ENCODE data around the gene VASN.

Gene VASN

GRCh38 chr16:4372578-4373355 lies 1.1 kb downstream of the VASN start:
- DNase-seq: peak in 6 of 14 donors; percentile 19 to 49 (median 30)

GRCh38 chr16:4373356-4373908 lies 1.8 kb downstream of the VASN start:
- DNase-seq: peak in 1 of 14 donors; percentile 51

DNA sequence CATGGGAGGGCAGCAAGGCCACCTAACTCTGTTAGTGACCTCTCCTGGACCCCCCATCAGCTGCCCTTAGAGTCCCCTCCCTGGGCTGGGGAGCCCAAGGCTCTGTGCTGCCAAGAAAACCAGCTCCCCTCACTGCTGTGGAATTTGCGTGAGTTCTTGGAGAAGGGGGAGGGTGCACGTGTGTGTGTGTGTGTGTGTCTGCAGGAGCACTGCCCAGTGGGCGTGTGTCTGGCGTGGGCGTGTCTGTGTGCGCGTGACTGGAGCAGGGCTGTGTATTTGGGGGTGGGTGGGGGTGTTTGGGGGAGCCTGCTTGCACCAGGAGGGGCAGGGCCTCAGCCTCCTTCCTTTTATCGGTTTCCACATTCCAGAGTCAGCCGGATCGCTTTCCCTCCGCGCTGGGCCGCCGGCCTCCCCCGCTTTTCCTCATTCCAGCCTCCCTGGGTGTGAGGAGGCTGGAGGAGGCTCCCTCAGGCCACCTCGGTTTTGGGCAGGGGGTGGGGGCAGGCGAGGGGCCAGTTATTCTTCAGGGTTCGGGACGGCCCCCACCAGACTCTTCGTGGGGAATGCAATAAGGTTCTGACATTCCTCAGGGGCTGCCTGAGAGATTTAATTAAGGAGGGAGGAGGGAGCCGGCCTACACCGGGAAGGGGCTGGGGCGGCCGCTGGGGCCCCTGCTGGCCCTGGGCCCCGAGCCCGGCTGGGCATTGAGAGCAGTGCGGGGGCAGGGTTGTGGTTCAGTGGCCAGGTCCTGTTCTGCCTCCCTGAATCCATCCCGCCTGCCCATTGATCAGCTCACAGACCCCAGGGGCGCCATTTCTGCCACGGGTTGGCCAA lies 2.5 kb downstream of the VASN start:
- peak in 10 of 14 donors; percentile 16 to 73 (median 54) for DNase-seq

- DNase-seq: no peak
These were observed 4.1 kb downstream of the VASN start for GRCh38 chr16:4375717-4376116.

DNA sequence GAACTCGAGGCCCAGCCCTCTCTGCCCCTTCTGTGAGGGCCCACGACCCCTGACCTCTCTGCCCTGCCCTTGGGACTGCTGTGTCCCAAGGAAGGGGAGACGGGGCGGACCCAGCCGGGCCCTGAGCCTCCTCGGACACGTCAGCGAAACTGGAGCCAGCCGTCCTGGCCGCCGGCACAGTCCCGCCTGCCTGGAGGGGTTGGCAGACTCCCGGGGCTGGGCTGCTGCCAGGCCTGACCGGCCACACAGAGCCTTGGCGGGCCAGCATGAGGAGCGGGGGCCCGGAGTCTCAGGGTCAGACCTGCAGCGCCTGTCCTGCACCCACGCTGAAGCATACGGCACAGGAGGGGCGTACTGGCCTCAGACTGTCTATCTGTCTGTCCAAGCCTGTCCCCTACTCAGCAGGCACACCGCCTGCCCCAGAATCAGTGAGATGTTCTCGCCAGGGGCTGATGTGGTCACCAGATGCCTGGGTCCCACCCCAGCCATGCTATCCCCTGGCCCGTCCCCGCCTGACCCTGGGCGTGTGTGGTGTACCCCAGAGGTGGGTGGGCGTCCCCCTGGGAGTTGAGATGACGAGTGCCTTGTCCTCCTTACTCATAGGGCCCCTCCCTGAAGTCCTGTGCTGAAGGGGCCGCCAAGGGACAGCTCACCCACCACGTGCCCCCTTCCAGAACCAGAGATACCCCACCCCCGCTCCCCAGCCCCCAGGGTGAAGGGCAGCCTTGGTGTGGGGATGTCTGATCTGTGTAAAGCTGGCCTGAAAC lies 4.7 kb downstream of the VASN start:
- peak in 13 of 14 donors; percentile 29 to 89 (median 73) for DNase-seq

- DNase-seq: no peak
These were observed 5.4 kb downstream of the VASN start for GRCh38 chr16:4376893-4377572.

DNA sequence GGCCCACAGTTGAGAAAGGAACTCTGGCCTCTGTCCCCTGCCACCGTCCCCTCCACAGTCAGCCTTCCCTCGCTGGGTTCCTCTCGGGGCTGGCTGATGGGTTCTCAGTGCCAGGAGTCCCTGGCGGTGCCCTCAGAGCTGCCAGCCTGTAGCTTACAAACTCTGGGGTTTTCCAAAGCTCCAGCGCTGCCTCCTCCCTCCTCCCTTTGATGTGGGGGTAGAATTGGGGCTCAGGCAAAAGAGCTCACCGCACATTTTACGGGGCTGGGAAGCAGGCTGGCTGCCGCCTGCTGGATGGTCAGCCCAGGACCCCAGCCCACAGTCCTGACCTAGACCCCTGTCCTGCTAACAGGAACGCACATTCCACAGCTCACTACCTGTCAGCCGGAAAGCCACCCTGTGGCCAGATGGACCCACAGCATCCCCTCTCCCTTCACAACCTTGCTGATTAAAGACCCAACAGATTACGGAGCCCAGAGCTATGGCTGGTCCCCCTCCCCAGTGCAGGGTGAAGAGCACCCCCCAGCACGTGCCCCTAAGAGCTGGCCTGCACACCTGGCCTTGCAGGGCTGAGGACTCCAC lies 6.0 kb downstream of the VASN start:
- peak in 2 of 14 donors; percentile 12 to 17 for DNase-seq

- no peak for DNase-seq
These were observed 6.6 kb downstream of the VASN start for GRCh38 chr16:4378161-4378666.

GRCh38 chr16:4378999-4379690 lies 7.5 kb downstream of the VASN start:
- no peak for DNase-seq

DNA sequence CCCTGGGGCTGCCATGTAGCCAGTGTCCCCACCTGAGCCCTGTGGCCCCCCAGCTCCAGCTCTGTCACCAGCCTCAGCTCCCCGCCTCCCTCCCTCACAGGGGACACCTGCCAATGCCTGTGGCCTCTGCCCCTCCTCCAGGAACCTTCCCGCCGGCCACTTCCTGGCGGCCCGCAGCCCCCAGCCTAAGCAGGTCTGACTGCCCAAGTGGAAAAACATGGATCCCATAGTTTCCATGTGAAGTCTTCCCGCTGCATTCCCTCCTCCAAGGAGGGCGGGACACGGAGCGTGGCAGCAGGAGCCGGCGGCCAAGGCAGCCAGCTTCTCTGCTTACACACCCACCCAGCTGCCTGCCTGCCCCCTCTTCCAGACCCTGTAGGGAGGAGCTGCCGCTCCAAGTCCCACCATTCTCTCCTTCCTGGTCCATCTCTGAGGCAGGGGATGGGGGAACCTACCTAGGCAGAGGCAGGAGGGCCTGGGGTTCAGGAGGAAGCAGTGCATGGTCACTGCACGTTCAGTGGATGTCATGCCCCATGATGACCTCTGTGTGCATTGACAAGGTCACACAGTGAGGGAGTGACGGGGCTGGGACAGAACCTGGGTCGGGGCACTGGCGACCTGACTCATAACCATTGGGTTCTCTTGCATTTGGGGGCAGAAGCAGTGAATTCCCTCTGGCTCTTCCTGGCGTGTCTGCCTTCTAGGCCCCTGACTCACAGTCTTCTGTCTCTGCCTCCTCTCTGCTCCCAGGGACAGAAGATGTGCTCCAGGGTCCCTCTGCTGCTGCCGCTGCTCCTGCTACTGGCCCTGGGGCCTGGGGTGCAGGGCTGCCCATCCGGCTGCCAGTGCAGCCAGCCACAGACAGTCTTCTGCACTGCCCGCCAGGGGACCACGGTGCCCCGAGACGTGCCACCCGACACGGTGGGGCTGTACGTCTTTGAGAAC lies 8.7 kb downstream of the VASN start:
- DNase-seq: no peak

DNA sequence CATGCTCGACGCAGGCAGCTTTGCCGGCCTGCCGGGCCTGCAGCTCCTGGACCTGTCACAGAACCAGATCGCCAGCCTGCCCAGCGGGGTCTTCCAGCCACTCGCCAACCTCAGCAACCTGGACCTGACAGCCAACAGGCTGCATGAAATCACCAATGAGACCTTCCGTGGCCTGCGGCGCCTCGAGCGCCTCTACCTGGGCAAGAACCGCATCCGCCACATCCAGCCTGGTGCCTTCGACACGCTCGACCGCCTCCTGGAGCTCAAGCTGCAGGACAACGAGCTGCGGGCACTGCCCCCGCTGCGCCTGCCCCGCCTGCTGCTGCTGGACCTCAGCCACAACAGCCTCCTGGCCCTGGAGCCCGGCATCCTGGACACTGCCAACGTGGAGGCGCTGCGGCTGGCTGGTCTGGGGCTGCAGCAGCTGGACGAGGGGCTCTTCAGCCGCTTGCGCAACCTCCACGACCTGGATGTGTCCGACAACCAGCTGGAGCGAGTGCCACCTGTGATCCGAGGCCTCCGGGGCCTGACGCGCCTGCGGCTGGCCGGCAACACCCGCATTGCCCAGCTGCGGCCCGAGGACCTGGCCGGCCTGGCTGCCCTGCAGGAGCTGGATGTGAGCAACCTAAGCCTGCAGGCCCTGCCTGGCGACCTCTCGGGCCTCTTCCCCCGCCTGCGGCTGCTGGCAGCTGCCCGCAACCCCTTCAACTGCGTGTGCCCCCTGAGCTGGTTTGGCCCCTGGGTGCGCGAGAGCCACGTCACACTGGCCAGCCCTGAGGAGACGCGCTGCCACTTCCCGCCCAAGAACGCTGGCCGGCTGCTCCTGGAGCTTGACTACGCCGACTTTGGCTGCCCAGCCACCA lies 9.7 kb downstream of the VASN start:
- DNase-seq: peak in 9 of 14 donors; percentile 15 to 77 (median 39)

DNA sequence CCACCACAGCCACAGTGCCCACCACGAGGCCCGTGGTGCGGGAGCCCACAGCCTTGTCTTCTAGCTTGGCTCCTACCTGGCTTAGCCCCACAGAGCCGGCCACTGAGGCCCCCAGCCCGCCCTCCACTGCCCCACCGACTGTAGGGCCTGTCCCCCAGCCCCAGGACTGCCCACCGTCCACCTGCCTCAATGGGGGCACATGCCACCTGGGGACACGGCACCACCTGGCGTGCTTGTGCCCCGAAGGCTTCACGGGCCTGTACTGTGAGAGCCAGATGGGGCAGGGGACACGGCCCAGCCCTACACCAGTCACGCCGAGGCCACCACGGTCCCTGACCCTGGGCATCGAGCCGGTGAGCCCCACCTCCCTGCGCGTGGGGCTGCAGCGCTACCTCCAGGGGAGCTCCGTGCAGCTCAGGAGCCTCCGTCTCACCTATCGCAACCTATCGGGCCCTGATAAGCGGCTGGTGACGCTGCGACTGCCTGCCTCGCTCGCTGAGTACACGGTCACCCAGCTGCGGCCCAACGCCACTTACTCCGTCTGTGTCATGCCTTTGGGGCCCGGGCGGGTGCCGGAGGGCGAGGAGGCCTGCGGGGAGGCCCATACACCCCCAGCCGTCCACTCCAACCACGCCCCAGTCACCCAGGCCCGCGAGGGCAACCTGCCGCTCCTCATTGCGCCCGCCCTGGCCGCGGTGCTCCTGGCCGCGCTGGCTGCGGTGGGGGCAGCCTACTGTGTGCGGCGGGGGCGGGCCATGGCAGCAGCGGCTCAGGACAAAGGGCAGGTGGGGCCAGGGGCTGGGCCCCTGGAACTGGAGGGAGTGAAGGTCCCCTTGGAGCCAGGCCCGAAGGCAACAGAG lies 10.5 kb downstream of the VASN start:
- DNase-seq: no peak

DNA sequence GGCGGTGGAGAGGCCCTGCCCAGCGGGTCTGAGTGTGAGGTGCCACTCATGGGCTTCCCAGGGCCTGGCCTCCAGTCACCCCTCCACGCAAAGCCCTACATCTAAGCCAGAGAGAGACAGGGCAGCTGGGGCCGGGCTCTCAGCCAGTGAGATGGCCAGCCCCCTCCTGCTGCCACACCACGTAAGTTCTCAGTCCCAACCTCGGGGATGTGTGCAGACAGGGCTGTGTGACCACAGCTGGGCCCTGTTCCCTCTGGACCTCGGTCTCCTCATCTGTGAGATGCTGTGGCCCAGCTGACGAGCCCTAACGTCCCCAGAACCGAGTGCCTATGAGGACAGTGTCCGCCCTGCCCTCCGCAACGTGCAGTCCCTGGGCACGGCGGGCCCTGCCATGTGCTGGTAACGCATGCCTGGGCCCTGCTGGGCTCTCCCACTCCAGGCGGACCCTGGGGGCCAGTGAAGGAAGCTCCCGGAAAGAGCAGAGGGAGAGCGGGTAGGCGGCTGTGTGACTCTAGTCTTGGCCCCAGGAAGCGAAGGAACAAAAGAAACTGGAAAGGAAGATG lies 11.2 kb downstream of the VASN start:
- DNase-seq: no peak

- no peak for DNase-seq
These were observed 12.2 kb downstream of the VASN start for GRCh38 chr16:4383591-4384444.

- peak in 1 of 14 donors; percentile 32 for DNase-seq
These were observed 12.9 kb downstream of the VASN start for GRCh38 chr16:4384509-4384942.
